Measurements from ENCODE around the gene AIF1.

Gene AIF1

GRCh38 chr6:31579119-31579505, 35.9 kb upstream of the AIF1 start:
- TF ChIP-seq ZFX (IDR thresholded peaks at IDR 0.05) (no peak), CTCF (conservative IDR thresholded peaks at IDR 0.05) (no peak)
- H3K27ac ChIP-seq: no peak overlapping the region

GRCh38 chr6:31579546-31580437, 35.2 kb upstream of the AIF1 start:
- no peak overlapping the region for H3K27ac ChIP-seq
- no peak for TF ChIP-seq CTCF (conservative IDR thresholded peaks at IDR 0.05)
- TF ChIP-seq ZFX (IDR thresholded peaks at IDR 0.05): no peak

GRCh38 chr6:31580438-31580740, 34.6 kb upstream of the AIF1 start:
- H3K27ac ChIP-seq: no peak overlapping the region

GRCh38 chr6:31580807-31581433, 34.1 kb upstream of the AIF1 start:
- no peak for TF ChIP-seq ZFX (IDR thresholded peaks at IDR 0.05)
- TF ChIP-seq CTCF (conservative IDR thresholded peaks at IDR 0.05): peak; percentile 99
- no peak overlapping the region for H3K27ac ChIP-seq

More at GRCh38 chr6:31580438-31580740, 34.6 kb upstream of the AIF1 start:
- TF ChIP-seq CTCF (conservative IDR thresholded peaks at IDR 0.05) (0 out of 2 replicates have a peak, but pooled peaks have one; percentile 11), ZFX (IDR thresholded peaks at IDR 0.05) (no peak)

- no peak overlapping the region for H3K27ac ChIP-seq
- TF ChIP-seq CTCF (conservative IDR thresholded peaks at IDR 0.05) (no peak), ZFX (IDR thresholded peaks at IDR 0.05) (no peak)
Measured at GRCh38 chr6:31581434-31582229, 33.4 kb upstream of the AIF1 start.

GRCh38 chr6:31582230-31582643, 32.8 kb upstream of the AIF1 start, which contains the start of gene LTB:
Gene LTB (minus strand): TSS chr6:31582424. CDS start chr6:31582417, 7 bp downstream.
- no peak for TF ChIP-seq ZFX (IDR thresholded peaks at IDR 0.05)
- no peak for TF ChIP-seq CTCF (conservative IDR thresholded peaks at IDR 0.05)
- no peak within 1 kb of the TSS for H3K27ac ChIP-seq
